Measurements from ENCODE around the gene INPP4A. TPM values are rescaled to one million over a fixed set of nuclear protein-coding genes. Genes with fewer than 3 reads are reported as not detected.
A peak's percentile ranks its signal among the peaks of the same experiment; 100 is the strongest.

Gene INPP4A
- polyA plus RNA-seq, 1 donor (not counting 4 experiments of a cell fraction or from before 2014, with no cell fraction given): 10.7 TPM

- Histone ChIP-seq H3K79me2 (ENCODE audit: control insufficient read depth, insufficient read depth, low read length) (peaks cover 24% of the 10 kb centered on the region), H3K9ac (ENCODE audit: control insufficient read depth, extremely low read depth, insufficient read depth, low read length) (no peak overlapping the region), H3K27me3 (ENCODE audit: control insufficient read depth, extremely low read depth, insufficient read depth, low read length) (no peaks in the 10 kb centered on the region), H4K20me1 (ENCODE audit: control insufficient read depth, extremely low read depth, insufficient read depth, low read length) (no peaks in the 10 kb centered on the region), H3K9me3 (ENCODE audit: control insufficient read depth, low read depth, low read length) (no peaks in the 10 kb centered on the region), H3K27ac (ENCODE audit: control insufficient read depth, insufficient read depth, low read length) (no peak overlapping the region), H3K36me3 (ENCODE audit: control insufficient read depth in 2 of 2, extremely low read depth in 1 of 2, insufficient read depth in 2 of 2, low read length in 2 of 2) (peaks cover 14 to 15% of the 10 kb centered on the region in 2 experiments), H2AFZ (ENCODE audit: control insufficient read depth, low read length) (no peak overlapping the region), H3K4me2 (ENCODE audit: control insufficient read depth, extremely low read depth, insufficient read depth, low read depth, low read length) (no peak overlapping the region), H3K9me1 (ENCODE audit: control insufficient read depth, extremely low read depth, insufficient read depth, low read length) (no peaks in the 10 kb centered on the region), H3K4me3 (ENCODE audit: control insufficient read depth in 2 of 3, extremely low read depth in 1 of 3, insufficient read depth in 2 of 3, low read depth in 1 of 3, low read length in 3 of 3) (no peak overlapping the region), H3K4me1 (ENCODE audit: control insufficient read depth, extremely low read depth, insufficient read depth, low read length) (peaks cover 2% of the 10 kb centered on the region)
- FAIRE-seq: peak; percentile 79
- dilution Hi-C loops (cut with MboI; ENCODE audit: extremely low pct_ligation_motif_present, low sequenced_read_pairs): no loop called here
- no peak for DNase-seq (ENCODE audit: low read depth, low spot score)
- TF ChIP-seq CTCF (optimal IDR thresholded peaks at IDR 0.05 in 1 of 3, IDR thresholded peaks at IDR 0.05 in 1 of 3, conservative IDR thresholded peaks at IDR 0.05 in 1 of 3; ENCODE audit: extremely low read depth in 1 of 3, insufficient read depth in 2 of 3, low read length in 3 of 3) (peak; percentile 60 to 85 (median 65)), EZH2 (IDR thresholded peaks at IDR 0.05; ENCODE audit: low read length) (no peak)
Measured at GRCh38 chr2:98601532-98602132, 157.0 kb downstream of the INPP4A start.

- Histone ChIP-seq H2AFZ (ENCODE audit: control insufficient read depth, low read length) (no peak overlapping the region), H3K36me3 (ENCODE audit: control insufficient read depth in 2 of 2, extremely low read depth in 1 of 2, insufficient read depth in 2 of 2, low read length in 2 of 2) (peaks cover 9 to 12% of the 10 kb centered on the region in 2 experiments), H4K20me1 (ENCODE audit: control insufficient read depth, extremely low read depth, insufficient read depth, low read length) (no peaks in the 10 kb centered on the region), H3K4me1 (ENCODE audit: control insufficient read depth, extremely low read depth, insufficient read depth, low read length) (peaks cover 14% of the 10 kb centered on the region), H3K9ac (ENCODE audit: control insufficient read depth, extremely low read depth, insufficient read depth, low read length) (no peak overlapping the region), H3K4me2 (ENCODE audit: control insufficient read depth, extremely low read depth, insufficient read depth, low read depth, low read length) (no peak overlapping the region), H3K27ac (ENCODE audit: control insufficient read depth, insufficient read depth, low read length) (no peak overlapping the region), H3K9me1 (ENCODE audit: control insufficient read depth, extremely low read depth, insufficient read depth, low read length) (peaks cover 3% of the 10 kb centered on the region), H3K4me3 (ENCODE audit: control insufficient read depth in 2 of 3, extremely low read depth in 1 of 3, insufficient read depth in 2 of 3, low read depth in 1 of 3, low read length in 3 of 3) (no peak overlapping the region), H3K79me2 (ENCODE audit: control insufficient read depth, insufficient read depth, low read length) (peaks cover 51% of the 10 kb centered on the region), H3K27me3 (ENCODE audit: control insufficient read depth, extremely low read depth, insufficient read depth, low read length) (no peaks in the 10 kb centered on the region), H3K9me3 (ENCODE audit: control insufficient read depth, low read depth, low read length) (no peaks in the 10 kb centered on the region)
- TF ChIP-seq CTCF (optimal IDR thresholded peaks at IDR 0.05 in 1 of 3, IDR thresholded peaks at IDR 0.05 in 1 of 3, conservative IDR thresholded peaks at IDR 0.05 in 1 of 3; ENCODE audit: extremely low read depth in 1 of 3, insufficient read depth in 2 of 3, low read length in 3 of 3) (no peak), EZH2 (IDR thresholded peaks at IDR 0.05; ENCODE audit: low read length) (no peak)
- dilution Hi-C loops (cut with MboI; ENCODE audit: extremely low pct_ligation_motif_present, low sequenced_read_pairs): no loop called here
- DNase-seq (ENCODE audit: low read depth, low spot score): no peak
- no peak for FAIRE-seq
Measured at GRCh38 chr2:98604547-98604946, 159.9 kb downstream of the INPP4A start.
